Measurements from ENCODE around the gene ADAMTS12. TPM values are rescaled to one million over a fixed set of nuclear protein-coding genes. Genes with fewer than 3 reads are reported as not detected.
"Not testable (repeated sequence)": the region's sequence is repeated elsewhere in the genome, so short reads cannot be mapped to it uniquely, and the experiment has no call there.

ADAMTS12 gene
- total RNA-seq, 1 experiment from 2014 or later, result 1.2 TPM

GRCh38 chr5:33867241-33867640 is 24.5 kb downstream of the ADAMTS12 start:
- CTCF ChIA-PET, result no interaction called here
- no TSS peak for BruUV-seq (replicated peaks)
- intact Hi-C loops (cut with micrococcal nuclease; ENCODE audit: unreplicated experiment), result no loop called here
- no peak for DNase-seq
- no peak for TF ChIP-seq CTCF (IDR thresholded peaks at IDR 0.05; ENCODE audit: unreplicated experiment)
- Mint-ChIP-seq H3K36me3 (ENCODE audit: insufficient read depth, unreplicated experiment) (no peaks in the 10 kb centered on the region), H3K27me3 (ENCODE audit: unreplicated experiment) (no peaks in the 10 kb centered on the region), H3K4me1 (ENCODE audit: low read depth, unreplicated experiment) (no peaks in the 10 kb centered on the region), H3K4me3 (ENCODE audit: low read depth, unreplicated experiment) (no peak overlapping the region), H3K27ac (ENCODE audit: unreplicated experiment) (no peak overlapping the region), H3K9me3 (ENCODE audit: low read depth, unreplicated experiment) (peaks cover 9% of the 10 kb centered on the region)

GRCh38 chr5:33859177-33859576 is 32.6 kb downstream of the ADAMTS12 start:
- H3K27me3 Mint-ChIP-seq (ENCODE audit: unreplicated experiment); BruUV-seq (replicated peaks); intact Hi-C loops (cut with micrococcal nuclease; ENCODE audit: unreplicated experiment); H3K27ac Mint-ChIP-seq (ENCODE audit: unreplicated experiment); H3K4me3 Mint-ChIP-seq (ENCODE audit: low read depth, unreplicated experiment); H3K36me3 Mint-ChIP-seq (ENCODE audit: insufficient read depth, unreplicated experiment); H3K4me1 Mint-ChIP-seq (ENCODE audit: low read depth, unreplicated experiment); H3K9me3 Mint-ChIP-seq (ENCODE audit: low read depth, unreplicated experiment): not testable (repeated sequence)
- DNase-seq, result peak; percentile 54
- CTCF ChIA-PET, result interaction anchor here (0.6 to 0.8 kb wide), 2 partner anchors 10 to 1281 kb away, joined by 3 to 5 read pairs; no protein-coding TSS in a partner anchor

GRCh38 chr5:33857037-33857436 is 34.8 kb downstream of the ADAMTS12 start:
- no peaks in the 10 kb centered on the region for H3K36me3 Mint-ChIP-seq (ENCODE audit: insufficient read depth, unreplicated experiment)
- CTCF ChIA-PET, result no interaction called here
- H3K9me3 Mint-ChIP-seq (ENCODE audit: low read depth, unreplicated experiment), result peaks cover 3% of the 10 kb centered on the region
- intact Hi-C loops (cut with micrococcal nuclease; ENCODE audit: unreplicated experiment), result no loop called here
- no peaks in the 10 kb centered on the region for H3K4me1 Mint-ChIP-seq (ENCODE audit: low read depth, unreplicated experiment)
- no peak overlapping the region for H3K27ac Mint-ChIP-seq (ENCODE audit: unreplicated experiment)
- H3K27me3 Mint-ChIP-seq (ENCODE audit: unreplicated experiment), result no peaks in the 10 kb centered on the region
- H3K4me3 Mint-ChIP-seq (ENCODE audit: low read depth, unreplicated experiment), result no peak overlapping the region
- DNase-seq, result no peak
- no peak for TF ChIP-seq CTCF (IDR thresholded peaks at IDR 0.05; ENCODE audit: unreplicated experiment)
- no TSS peak for BruUV-seq (replicated peaks)

- CTCF ChIA-PET, result no interaction called here
- peaks cover 3% of the 10 kb centered on the region for H3K4me1 Mint-ChIP-seq (ENCODE audit: low read depth, unreplicated experiment)
Observed at GRCh38 chr5:33855396-33855795, 36.4 kb downstream of the ADAMTS12 start.

More at GRCh38 chr5:33855396-33855795, 36.4 kb downstream of the ADAMTS12 start:
- no peak for DNase-seq
- intact Hi-C loops (cut with micrococcal nuclease; ENCODE audit: unreplicated experiment), result no loop called here
- BruUV-seq (replicated peaks), result no TSS peak
- no peak for TF ChIP-seq CTCF (IDR thresholded peaks at IDR 0.05; ENCODE audit: unreplicated experiment)
- Mint-ChIP-seq H3K9me3 (ENCODE audit: low read depth, unreplicated experiment) (no peaks in the 10 kb centered on the region), H3K27ac (ENCODE audit: unreplicated experiment) (no peak overlapping the region), H3K27me3 (ENCODE audit: unreplicated experiment) (no peaks in the 10 kb centered on the region), H3K36me3 (ENCODE audit: insufficient read depth, unreplicated experiment) (no peaks in the 10 kb centered on the region), H3K4me3 (ENCODE audit: low read depth, unreplicated experiment) (no peak overlapping the region)

All from Calu3 (cell line).